Stimulated activated CD4-positive, alpha-beta T cell treated with anti-CD3 and anti-CD28 coated beads, Interleukin-15, amount 100 ng/mL, for 1 hour (primary cell): Measurements from ENCODE around the gene AFF2.

Source experiments
- DNase-seq, 2 donors: peaks; one replicate each; pipeline ENCODE4 v3.0.0-alpha.2; 2020; ENCODE audit warnings: low read depth in 1 of 2, low spot score in 1 of 2

AFF2 gene

DNA sequence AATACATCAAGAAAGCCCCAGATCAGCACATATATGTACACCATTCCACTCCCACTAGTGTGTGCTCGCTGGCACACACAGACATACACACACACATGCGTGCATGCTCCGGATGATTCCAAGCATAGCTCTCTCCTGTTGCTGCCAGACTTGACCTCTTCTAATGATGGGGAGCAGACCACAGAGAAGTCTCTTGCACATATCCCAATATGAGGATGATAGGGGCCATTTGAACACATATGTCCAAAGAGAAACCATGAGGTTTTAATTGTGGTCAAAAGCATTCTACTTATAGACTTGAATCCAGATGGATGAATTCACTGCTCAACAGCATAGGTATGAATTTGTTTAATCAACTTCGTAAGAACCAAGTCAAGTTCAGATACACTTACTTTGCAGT lies 214.9 kb downstream of the AFF2 start:
- no peak for DNase-seq

DNA sequence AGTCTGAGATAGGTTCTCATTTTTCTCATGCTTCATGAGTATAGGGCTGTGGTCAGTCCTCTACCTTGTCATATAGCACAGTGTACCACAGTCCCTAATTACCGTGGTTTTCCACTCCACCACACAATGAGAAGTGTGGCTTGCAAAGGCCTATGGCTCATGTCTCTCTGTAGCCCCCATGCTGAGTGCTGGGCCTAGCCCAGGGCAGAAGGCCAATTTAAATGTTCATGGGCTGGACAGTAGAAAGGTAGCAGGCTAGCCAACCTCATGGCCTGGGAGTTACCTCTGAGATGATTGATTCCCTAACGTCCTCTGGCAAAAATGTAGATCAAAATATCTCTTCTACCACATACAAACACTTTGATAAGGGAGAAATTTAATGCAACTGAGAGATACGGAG lies 222.5 kb downstream of the AFF2 start:
- no peak for DNase-seq

DNA sequence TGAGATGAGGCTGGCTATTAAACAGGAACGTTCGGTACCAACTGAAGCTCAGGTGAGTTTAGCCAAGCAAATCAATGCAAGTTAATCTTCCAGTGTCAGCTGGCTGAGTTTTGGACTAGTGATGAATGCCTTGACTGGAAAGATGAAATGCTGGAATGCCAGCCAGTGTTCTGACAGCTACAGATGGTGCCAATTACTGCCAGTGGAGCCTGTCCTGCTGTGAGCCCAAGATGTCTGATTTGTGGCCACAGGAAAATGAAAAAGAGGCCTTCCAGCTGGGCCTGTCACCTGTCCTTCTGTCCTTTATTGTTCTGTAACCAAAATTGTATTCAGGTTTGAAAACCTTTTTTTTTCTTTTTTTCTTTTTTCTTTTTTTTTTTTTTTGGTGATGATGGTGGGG lies 223.1 kb downstream of the AFF2 start:
- DNase-seq, result no peak

DNA sequence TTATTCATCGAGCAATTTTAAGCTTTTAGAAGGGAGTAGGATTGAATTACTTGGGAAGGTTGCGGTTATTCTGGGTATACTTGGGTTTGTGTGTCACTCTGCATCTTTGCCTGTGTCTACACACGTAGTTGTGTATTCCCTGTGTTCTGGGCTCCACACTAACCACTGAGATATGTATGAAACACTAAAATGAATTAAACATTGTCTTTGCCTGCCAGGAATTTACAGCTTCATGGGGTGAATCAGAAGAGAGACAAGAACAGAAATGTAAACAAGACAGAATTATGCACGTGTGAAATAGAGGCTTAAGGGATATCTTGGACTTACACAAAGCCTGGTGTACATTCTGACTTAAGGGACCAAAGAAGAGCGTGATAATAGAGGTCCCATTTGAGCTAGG lies 228.5 kb downstream of the AFF2 start:
- no peak for DNase-seq

DNA sequence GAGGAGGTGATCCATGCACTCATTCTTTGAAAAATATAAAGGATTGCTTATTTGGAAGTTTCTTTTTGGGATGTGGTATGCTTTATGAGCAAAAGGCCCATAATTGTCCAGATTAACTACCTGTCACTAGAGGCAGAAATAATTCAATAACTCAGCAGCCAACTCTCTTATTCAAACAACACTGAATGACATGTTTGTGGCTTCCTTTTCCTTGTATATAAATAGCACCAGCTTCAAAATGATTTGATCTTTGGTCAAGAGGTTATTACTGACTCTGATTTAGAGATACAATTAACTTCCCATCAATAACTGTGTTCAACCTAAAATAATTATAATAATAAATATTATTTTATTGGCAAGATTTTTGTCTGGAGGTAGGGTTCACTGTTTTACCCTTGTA lies 232.3 kb downstream of the AFF2 start:
- DNase-seq, result no peak

DNA sequence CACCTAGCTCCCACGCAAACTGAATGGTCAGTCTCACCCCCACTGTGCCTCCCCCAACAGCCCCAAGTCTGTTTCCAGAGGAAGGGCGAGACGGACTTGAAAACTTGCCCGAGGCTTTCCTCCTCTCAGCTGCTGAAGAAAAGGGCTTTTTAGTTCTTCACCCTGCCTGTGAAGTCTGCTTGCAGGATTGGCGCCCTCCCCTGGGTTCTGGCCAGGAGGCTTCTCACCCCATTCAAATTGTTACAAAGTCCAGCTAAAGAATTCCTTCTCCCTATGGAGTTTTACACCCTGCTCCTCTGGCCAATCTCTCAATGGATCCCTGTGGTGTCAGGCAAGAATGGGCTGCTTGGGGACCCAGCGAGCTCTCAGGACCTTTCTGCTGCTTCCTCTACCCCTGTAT lies 241.0 kb downstream of the AFF2 start:
- no peak for DNase-seq

DNA sequence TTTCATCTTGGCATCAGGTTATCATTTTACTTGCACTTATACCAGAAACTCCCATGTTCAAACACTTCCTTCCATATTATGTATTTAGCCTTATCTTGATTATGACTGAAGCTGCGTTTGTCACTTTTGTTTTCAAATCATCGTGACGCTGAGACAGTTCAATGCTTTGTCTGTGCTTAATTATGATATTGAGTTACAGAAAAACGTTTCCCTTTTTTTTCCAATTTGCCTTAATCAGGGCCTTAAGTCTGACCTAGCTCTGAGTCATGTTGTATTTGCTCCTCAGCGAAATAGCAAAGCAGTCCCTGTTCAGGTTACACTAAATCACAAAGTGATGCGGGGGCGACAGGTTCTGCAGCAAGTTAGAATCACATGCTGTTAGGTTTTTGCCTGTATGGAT lies 254.7 kb downstream of the AFF2 start:
- no peak for DNase-seq

DNA sequence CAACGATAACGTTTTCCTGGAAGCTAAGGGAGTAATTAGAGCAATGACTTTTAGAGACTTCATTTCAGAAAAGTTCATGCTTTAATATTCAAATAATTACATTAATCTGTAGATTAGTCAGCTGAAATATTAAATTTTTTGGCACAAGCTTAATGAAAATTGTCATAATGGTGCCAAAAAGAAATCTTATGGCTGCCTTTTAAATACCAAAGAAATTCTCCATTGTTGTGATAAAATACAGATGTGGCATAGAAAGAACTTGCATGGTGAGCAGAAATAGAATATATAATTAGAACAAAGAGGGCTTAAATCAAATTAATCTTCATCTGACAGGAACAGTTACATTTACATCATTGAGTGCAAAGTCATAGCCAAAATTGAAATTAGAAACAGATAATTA lies 263.5 kb downstream of the AFF2 start:
- DNase-seq, result no peak

DNA sequence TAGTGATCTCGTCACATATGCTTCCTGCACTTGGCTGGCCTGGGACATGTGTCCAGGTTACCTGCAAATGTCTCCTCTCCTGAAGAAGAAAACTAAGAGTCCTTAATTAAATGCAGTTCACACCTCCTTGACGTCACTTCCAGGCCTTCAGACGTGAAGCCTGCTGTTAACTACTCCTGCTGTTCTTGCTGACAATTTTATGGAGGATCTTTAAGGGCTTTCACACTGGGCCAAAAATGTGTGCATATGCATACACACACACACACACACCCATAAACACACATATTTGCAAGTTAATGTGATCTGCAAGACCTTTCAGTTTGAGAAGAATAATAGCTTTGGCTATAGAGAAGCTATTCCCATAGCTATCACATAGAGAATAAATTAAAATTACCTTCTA lies 267.9 kb downstream of the AFF2 start:
- DNase-seq, result no peak

DNA sequence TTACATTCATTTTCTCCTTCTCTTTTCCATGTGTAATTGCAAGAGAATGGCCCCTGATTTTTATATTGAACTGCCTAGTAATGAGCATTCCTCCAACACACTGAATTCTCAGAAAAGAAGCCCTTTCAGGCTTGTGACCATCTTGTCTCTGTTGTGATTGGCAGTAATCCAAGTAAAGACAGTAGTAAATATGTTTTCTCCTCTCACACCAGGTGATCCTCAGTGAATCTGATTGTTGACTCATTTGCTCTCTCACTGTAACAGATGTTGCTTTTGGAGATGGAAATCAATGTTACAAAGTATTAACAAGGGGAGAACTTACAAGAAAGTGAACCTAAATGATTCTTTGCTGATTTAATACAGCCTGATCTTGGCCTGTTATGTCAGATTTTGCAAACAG lies 271.0 kb downstream of the AFF2 start:
- DNase-seq, result no peak

DNA sequence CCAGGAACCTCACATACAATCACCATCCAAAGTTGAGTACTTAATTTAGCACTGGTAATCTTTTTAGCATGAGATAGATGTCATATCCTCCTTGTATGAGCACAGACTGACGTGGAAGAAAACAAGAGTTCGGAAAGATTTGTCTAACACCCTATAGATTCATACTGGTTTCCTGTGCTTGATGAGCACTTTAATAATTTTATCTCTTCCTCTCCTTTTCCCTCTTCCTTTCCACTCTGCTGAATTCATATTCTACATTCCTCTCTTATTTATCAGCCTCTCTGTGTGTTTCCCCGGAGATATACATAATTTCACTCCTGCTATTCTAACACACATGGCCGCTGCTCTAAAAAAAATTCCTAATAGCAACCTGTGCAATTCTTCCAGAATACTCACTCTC lies 273.9 kb downstream of the AFF2 start:
- no peak for DNase-seq

DNA sequence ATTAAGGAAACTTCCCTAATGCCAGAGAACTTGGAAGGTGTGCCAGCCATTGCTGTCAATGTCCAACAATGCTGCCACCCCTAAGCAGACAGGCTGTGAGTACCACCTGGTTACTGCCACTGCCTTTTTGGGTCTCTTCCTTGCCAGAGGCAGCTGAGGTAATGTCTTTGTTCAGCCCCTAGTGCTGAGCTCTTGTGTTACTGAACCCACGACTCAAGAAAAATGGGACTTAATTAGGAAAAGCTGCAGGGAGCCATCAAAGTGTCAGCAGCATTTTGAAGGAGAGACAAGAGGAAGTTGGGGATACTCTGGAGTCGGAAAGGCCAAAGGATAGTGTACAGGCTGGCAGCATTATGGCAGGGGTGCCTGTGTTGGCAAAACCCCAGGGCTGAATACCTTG lies 283.7 kb downstream of the AFF2 start:
- no peak for DNase-seq

DNA sequence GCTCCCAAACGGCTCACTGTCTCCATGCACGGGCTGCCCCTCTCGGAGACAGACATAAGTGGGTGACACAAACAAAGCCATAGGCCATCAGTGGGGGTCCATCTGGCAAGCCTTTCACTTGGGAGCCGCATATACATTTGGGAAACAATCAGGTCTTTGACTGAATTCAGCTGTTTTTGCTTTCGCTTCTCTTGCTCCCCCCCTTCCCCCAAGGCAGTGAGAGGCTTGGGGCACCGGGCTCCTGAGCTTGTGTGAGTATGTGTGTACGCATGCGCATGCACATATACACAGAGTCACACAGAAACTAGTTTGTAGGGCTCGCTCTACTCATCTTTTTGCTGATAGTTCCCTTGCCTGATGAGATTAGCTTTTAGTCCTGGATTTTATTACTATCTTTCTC lies 284.4 kb downstream of the AFF2 start:
- no peak for DNase-seq

DNA sequence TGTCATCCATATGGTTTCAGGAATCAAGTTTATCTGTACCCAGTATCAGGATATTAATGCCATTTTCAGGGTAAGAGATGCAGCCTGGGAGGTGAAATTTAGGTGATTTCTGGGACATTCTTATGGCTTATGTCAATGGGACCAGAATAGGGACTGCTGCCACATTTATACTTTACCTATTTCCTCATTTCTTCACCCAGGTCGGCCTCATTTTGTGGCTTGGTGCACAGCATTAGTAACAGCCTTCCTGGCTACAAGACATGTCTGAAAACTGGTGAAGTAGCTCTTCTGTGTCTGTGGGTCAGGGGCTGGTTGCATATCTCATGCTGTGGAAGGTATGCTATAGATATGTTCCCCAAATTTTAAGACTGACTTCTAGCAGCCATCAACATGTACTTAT lies 284.8 kb downstream of the AFF2 start:
- no peak for DNase-seq

DNA sequence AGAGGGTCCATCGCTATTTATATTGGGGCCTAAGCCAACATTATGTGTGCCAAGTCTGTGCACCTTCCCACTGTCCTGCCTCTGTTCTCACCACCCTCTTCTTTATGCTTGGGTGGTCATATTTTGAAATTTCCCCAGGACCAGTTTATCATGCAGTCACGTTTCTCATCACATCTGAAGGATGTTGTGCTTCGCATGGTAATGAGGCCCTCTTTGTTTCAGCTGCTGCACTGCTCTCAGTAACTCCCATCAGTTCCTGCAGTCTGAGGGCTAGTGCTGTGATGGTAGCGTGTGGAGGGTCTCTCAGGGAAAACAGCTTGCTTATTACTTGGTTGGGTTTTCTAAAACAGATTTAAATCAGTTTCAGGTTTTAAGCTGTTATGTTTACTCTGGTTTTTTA lies 288.0 kb downstream of the AFF2 start:
- no peak for DNase-seq

DNA sequence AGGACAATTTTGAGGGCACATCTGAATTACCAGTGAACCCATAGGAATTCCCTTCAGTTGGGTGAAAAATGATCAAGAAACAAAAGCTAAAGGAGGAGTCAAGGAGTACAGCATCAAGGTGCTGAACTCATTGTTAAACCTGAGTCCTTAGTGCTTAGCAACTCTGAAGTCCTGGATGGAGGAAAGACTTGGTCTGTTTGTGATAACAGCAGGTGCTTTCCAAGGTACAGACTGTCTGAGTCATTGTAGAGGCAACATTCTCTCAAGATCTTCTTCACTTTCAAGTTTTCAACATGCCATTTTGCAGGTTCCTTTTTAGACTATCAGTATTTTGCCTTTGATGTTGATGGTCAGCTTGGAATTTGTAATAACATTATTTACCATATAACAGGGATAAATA lies 293.9 kb downstream of the AFF2 start:
- no peak for DNase-seq

DNA sequence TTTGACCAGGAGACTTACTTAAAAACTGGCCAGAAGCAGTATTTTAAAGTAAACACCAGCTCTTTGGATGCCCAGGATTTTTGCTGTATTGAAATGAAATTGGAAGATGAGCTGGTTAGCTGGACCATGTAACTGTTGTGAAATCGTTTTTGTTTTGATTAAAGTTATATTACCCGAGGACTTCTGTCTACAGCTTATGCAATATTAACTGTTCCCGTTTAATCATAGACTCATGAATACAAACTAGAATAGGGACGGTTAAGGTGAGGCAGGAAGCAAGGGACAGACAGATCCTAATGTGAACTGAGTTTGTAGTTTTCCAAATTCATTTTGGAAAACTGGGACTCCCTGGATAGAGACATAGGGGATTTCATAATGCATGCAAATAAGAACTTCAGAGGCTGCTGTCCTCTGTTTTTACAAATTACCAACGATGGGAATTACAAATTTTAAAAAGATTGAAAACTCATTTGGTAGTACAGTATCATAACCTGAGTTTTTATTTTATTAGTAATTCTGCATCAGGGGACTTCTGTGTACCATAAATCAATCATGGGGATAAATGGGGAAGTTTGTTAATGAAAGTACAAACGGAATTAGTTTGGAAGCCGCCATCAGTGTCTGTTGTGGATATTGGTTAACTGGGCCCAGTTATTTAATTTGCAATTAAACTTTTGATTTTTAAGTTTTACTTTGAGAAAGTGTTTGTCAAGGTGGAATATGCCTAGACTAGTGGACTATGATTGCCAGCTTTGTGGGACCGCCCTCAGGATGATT lies 304.4 kb downstream of the AFF2 start:
- no peak for DNase-seq

DNA sequence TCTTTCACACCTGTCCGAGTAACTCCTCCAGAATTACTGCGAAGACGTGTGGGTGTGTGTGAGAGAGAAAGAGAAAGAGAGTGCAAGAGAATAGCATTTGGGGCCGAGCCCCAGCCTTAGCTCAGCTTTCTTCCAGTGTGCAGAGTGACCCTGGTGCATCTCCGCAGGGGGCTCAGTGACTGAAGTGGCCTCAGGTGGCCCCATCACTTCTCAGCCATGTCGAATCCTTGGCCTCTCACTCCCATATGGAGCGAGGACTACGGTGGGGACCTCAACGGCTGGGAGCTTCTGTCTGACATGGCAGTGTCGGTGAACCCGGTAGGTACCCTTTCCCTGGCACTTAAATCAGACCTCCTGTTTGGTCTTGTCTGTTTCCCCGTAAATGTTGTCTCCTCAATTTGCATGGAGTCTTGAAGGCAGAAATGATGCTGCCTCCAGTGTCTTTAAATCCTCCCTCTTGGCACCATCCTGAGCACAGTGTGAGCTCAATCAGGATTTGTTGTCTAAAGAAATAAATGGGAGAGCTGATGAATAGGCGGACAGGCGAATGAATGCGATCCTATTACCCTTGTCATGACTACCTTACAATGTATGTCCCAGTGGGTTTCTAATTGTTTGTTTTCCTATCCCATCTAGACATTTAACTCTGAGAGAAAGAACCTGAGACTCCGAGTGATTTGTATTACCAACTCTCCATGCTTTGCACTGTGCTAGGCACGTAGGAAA lies 305.9 kb downstream of the AFF2 start:
- no peak for DNase-seq

DNA sequence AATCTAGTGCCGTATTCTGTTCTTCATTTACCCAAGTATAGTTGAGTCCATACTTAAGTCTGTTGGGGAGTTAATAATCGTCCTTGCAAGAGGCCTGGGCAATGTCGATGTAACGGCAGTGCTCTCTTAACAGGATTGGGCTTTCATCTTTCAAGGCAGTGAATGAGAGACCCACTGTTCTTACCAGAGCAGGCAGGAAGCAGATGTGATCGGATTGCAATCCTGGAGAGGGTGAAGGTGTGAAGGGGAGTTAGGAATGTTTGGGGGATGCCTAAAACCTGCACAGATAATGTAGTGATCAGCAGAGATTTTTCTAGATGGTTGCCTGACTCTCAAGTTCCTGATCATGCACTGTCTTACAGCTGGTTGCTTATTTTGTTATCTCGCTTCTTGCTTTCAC lies 308.4 kb downstream of the AFF2 start:
- DNase-seq, result no peak

DNA sequence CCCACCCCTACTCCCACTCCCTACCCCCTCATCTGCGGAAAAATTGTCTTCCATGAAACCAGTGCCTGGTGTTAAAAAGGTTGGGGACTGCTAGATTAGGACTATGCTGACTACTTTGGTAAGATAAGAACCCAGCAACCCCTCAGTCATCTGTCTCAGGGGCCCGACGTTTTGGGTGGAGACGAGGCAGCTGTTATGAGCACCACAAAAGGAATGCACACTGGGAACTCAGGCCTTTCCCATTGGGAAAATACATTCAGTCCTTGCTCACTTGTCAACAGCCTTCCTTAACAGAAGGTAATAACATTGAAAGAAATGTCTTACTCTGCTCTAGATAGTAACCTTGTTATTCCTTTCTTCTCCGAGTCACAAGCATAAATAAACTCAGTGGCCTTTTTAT lies 310.8 kb downstream of the AFF2 start:
- no peak for DNase-seq

DNA sequence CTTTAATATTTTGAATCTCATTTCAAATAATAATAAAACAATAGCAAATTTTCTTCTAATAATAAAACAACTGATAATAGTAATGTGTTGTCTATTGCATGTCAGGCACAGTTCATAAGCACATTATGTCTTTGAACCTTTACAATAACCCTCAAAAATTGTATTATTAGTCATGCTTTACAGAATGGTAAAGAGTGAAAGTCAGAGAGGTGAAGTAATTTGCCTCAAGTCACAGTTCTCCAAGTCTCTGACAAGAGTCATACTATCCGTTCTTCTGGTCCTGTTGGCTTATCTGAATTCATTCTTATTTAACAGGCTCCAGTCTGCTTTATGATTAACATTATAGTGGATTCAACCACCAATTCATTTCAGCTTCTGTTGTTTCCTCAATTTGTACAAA lies 313.0 kb downstream of the AFF2 start:
- no peak for DNase-seq

DNA sequence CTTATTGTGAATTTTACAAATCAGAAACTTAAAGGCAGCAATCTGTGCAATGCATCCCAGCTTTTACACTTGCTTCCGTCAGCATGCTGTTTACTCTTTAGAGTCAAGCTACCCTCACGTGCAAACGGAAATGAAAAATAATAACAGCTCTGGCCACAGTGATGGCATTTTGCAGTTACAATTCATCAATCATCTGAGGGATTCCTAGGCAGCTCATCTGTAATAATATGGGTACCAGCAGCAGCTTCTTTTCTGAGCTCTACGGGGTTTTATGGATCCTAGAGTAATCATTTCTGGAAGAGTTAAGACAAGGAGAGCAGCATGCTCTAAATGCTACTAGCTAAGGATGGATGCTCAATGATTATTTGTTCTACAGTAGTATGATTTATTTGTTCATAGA lies 313.6 kb downstream of the AFF2 start:
- no peak for DNase-seq
